NCI-H1694 treated with DMSO at 0.1 percent for 48 hours (cell line): ENCODE measurements around the gene SYT1.
A peak's percentile ranks its signal among the peaks of the same experiment; 100 is the strongest.

Experiments used
- DNase-seq: peaks from one replicate; lab custom pipeline; 2025; lab: John Stamatoyannopoulos, UW

Gene SYT1

GRCh38 chr12:79435742-79436141 is 571.2 kb downstream of the SYT1 start:
- no peak for DNase-seq

- no peak for DNase-seq
These were observed 574.1 kb downstream of the SYT1 start for GRCh38 chr12:79438480-79439174.

- no peak for DNase-seq
These were observed 574.7 kb downstream of the SYT1 start for GRCh38 chr12:79439175-79439825.

- no peak for DNase-seq
These were observed 577.0 kb downstream of the SYT1 start for GRCh38 chr12:79441534-79441933.

- no peak for DNase-seq
These were observed 577.8 kb downstream of the SYT1 start for GRCh38 chr12:79442396-79442795.

GRCh38 chr12:79444089-79444488 is 579.5 kb downstream of the SYT1 start:
- DNase-seq: no peak

- no peak for DNase-seq
These were observed 584.2 kb downstream of the SYT1 start for GRCh38 chr12:79448816-79449215.

- DNase-seq: peak; percentile 40
These were observed 586.8 kb downstream of the SYT1 start for GRCh38 chr12:79451365-79451764.

- DNase-seq: peak; percentile 87
These were observed 587.4 kb downstream of the SYT1 start for GRCh38 chr12:79451978-79452377.

- DNase-seq: no peak
These were observed 588.3 kb downstream of the SYT1 start for GRCh38 chr12:79452906-79453305.

- DNase-seq: no peak
These were observed 589.2 kb downstream of the SYT1 start for GRCh38 chr12:79453820-79454219.

GRCh38 chr12:79454338-79454843 is 589.8 kb downstream of the SYT1 start:
- DNase-seq: no peak

- no peak for DNase-seq
These were observed 590.7 kb downstream of the SYT1 start for GRCh38 chr12:79455286-79455685.

GRCh38 chr12:79482323-79482722 is 617.7 kb downstream of the SYT1 start:
- no peak for DNase-seq

- DNase-seq: no peak
These were observed 618.3 kb downstream of the SYT1 start for GRCh38 chr12:79482921-79483320.

GRCh38 chr12:79486154-79486553 is 621.6 kb downstream of the SYT1 start:
- no peak for DNase-seq

- DNase-seq: no peak
These were observed 623.0 kb downstream of the SYT1 start for GRCh38 chr12:79487386-79488110.
